ENCODE data around the gene GAGE12G. TPM values are rescaled to one million over a fixed set of nuclear protein-coding genes. Genes with fewer than 3 reads are reported as not detected.
"Not testable (repeated sequence)": the region's sequence is repeated elsewhere in the genome, so short reads cannot be mapped to it uniquely, and the experiment has no call there.

The GAGE12G gene, protein sequence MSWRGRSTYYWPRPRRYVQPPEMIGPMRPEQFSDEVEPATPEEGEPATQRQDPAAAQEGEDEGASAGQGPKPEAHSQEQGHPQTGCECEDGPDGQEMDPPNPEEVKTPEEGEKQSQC
- not detected in 2 replicates for total RNA-seq (2014; rRNA removed; shearing (Covaris generic); ENCODE audit: low replicate concordance)

- not testable (repeated sequence) for H3K9me3 ChIP-seq, H3K27me3 ChIP-seq, H3K4me3 ChIP-seq, DNase-seq, H3K36me3 ChIP-seq
These were observed at the start of gene GAGE12G for GRCh38 chrX:49570100-49570499. GAGE12G (plus strand) TSS chrX:49570400; CDS start chrX:49571555, 1,155 bp downstream.

- not testable (repeated sequence) for H3K4me3 ChIP-seq, H3K27me3 ChIP-seq, H3K9me3 ChIP-seq, H3K36me3 ChIP-seq, DNase-seq
These were observed 38.3 kb upstream of the GAGE12G start, which contains the start of gene GAGE12C for GRCh38 chrX:49531877-49532276. GAGE12C (plus strand) TSS chrX:49532177; CDS start chrX:49533332, 1,155 bp downstream.

- not testable (repeated sequence) for DNase-seq, H3K4me3 ChIP-seq, H3K27me3 ChIP-seq, H3K9me3 ChIP-seq, H3K36me3 ChIP-seq
These were observed 28.8 kb upstream of the GAGE12G start, which contains the start of gene GAGE12D for GRCh38 chrX:49541433-49541832. GAGE12D (plus strand) TSS chrX:49541733; CDS start chrX:49542888, 1,155 bp downstream.

DNA sequence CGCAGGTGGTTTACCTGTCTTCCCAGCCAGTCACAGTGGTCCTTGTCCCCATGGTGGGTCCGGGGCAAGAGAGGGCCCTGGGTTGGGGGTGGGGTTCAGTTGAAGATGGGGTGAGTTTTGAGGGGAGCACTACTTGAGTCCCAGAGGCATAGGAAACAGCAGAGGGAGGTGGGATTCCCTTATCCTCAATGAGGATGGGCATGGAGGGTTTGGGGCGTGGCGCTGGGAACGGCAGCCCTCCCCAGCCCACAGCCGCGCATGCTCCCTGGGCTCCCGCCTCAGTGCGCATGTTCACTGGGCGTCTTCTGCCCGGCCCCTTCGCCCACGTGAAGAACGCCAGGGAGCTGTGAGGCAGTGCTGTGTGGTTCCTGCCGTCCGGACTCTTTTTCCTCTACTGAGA lies 19.2 kb upstream of the GAGE12G start, which contains the start of gene GAGE12E:
TSS of gene GAGE12E (plus strand) at position 301 of the 400 bp plus-strand sequence. CDS start 1,155 bp downstream, outside the sequence.
- not testable (repeated sequence) for H3K9me3 ChIP-seq, H3K36me3 ChIP-seq, H3K4me3 ChIP-seq, H3K27me3 ChIP-seq, DNase-seq

GRCh38 chrX:49560542-49560941 lies 9.7 kb upstream of the GAGE12G start, which contains the start of gene GAGE12F:
GAGE12F (plus strand) TSS chrX:49560842; CDS start chrX:49561997, 1,155 bp downstream.
- not testable (repeated sequence) for H3K27me3 ChIP-seq, DNase-seq, H3K36me3 ChIP-seq, H3K9me3 ChIP-seq, H3K4me3 ChIP-seq

GRCh38 chrX:49568728-49569127 lies 1.5 kb upstream of the GAGE12G start:
- H3K4me3 ChIP-seq, H3K36me3 ChIP-seq, H3K9me3 ChIP-seq, H3K27me3 ChIP-seq, DNase-seq: not testable (repeated sequence)

GRCh38 chrX:49569152-49569551 lies 1.0 kb upstream of the GAGE12G start:
- not testable (repeated sequence) for DNase-seq, H3K9me3 ChIP-seq, H3K36me3 ChIP-seq, H3K4me3 ChIP-seq, H3K27me3 ChIP-seq

DNA sequence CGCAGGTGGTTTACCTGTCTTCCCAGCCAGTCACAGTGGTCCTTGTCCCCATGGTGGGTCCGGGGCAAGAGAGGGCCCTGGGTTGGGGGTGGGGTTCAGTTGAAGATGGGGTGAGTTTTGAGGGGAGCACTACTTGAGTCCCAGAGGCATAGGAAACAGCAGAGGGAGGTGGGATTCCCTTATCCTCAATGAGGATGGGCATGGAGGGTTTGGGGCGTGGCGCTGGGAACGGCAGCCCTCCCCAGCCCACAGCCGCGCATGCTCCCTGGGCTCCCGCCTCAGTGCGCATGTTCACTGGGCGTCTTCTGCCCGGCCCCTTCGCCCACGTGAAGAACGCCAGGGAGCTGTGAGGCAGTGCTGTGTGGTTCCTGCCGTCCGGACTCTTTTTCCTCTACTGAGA lies 9.4 kb downstream of the GAGE12G start, which contains the start of gene GAGE12H:
TSS of gene GAGE12H (plus strand) at position 301 of the 400 bp plus-strand sequence. CDS start 1,155 bp downstream, outside the sequence.
- not testable (repeated sequence) for H3K4me3 ChIP-seq, H3K36me3 ChIP-seq, DNase-seq, H3K27me3 ChIP-seq, H3K9me3 ChIP-seq

DNA sequence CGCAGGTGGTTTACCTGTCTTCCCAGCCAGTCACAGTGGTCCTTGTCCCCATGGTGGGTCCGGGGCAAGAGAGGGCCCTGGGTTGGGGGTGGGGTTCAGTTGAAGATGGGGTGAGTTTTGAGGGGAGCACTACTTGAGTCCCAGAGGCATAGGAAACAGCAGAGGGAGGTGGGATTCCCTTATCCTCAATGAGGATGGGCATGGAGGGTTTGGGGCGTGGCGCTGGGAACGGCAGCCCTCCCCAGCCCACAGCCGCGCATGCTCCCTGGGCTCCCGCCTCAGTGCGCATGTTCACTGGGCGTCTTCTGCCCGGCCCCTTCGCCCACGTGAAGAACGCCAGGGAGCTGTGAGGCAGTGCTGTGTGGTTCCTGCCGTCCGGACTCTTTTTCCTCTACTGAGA lies 19.0 kb downstream of the GAGE12G start, which contains the start of gene GAGE2A:
TSS of gene GAGE2A (plus strand) at position 301 of the 400 bp plus-strand sequence. CDS start 1,155 bp downstream, outside the sequence.
- H3K27me3 ChIP-seq, H3K4me3 ChIP-seq, H3K36me3 ChIP-seq, DNase-seq, H3K9me3 ChIP-seq: not testable (repeated sequence)

- not testable (repeated sequence) for H3K36me3 ChIP-seq, H3K27me3 ChIP-seq, DNase-seq, H3K4me3 ChIP-seq, H3K9me3 ChIP-seq
These were observed 19.7 kb downstream of the GAGE12G start for GRCh38 chrX:49589769-49590478.

GRCh38 chrX:49590488-49590887 lies 20.3 kb downstream of the GAGE12G start:
- not testable (repeated sequence) for H3K4me3 ChIP-seq, DNase-seq, H3K27me3 ChIP-seq, H3K9me3 ChIP-seq, H3K36me3 ChIP-seq

DNA sequence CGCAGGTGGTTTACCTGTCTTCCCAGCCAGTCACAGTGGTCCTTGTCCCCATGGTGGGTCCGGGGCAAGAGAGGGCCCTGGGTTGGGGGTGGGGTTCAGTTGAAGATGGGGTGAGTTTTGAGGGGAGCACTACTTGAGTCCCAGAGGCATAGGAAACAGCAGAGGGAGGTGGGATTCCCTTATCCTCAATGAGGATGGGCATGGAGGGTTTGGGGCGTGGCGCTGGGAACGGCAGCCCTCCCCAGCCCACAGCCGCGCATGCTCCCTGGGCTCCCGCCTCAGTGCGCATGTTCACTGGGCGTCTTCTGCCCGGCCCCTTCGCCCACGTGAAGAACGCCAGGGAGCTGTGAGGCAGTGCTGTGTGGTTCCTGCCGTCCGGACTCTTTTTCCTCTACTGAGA lies 28.5 kb downstream of the GAGE12G start, which contains the start of gene GAGE1:
TSS of gene GAGE1 (plus strand) at position 301 of the 400 bp plus-strand sequence. CDS start 1,155 bp downstream, outside the sequence.
- not testable (repeated sequence) for DNase-seq, H3K36me3 ChIP-seq, H3K4me3 ChIP-seq, H3K9me3 ChIP-seq, H3K27me3 ChIP-seq

GRCh38 chrX:49610718-49611310 lies 40.6 kb downstream of the GAGE12G start:
- Histone ChIP-seq H3K9me3 (no peaks in the 10 kb centered on the region), H3K36me3 (no peaks in the 10 kb centered on the region), H3K27me3 (no peaks in the 10 kb centered on the region), H3K4me3 (no peak overlapping the region)
- peak; percentile 1 for DNase-seq

DNA sequence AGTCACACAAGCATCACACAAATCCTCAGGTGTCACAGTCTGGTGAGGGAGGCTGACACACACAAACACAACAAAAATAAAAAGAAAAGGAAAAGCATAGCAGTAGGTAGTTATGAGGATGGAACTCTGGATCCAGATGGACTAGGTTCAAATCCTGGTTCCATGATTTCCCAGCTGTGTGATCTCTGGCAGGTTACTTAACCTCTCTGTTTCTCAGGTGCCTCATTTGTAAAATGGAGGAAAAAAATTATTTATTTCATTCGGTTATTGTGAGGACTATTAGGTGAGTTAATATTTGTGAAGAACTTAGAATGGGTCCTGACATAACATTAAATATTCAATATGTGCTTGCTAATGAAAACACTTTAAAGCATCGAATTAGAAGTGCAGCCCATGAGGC lies 48.4 kb downstream of the GAGE12G start:
- no peaks in the 10 kb centered on the region for H3K9me3 ChIP-seq
- no peaks in the 10 kb centered on the region for H3K27me3 ChIP-seq
- no peaks in the 10 kb centered on the region for H3K36me3 ChIP-seq
- no peak overlapping the region for H3K4me3 ChIP-seq
- no peak for DNase-seq
